ENCODE results near the gene XRCC3. TPM values are rescaled to one million over a fixed set of nuclear protein-coding genes. Genes with fewer than 3 reads are reported as not detected.

XRCC3 gene
- total RNA-seq, 1 experiment from 2014 or later = 36.8 TPM

- Histone ChIP-seq H3K36me3 (ENCODE audit: control insufficient read depth, insufficient read depth, low read length) (no peaks in the 10 kb centered on the region; the same call in 1 of the 2 replicates), H3K4me3 (ENCODE audit: low read depth in 2 of 2, low read length in 2 of 2) (no peak overlapping the region), H3K27me3 (ENCODE audit: control insufficient read depth, insufficient read depth, low read length) (no peaks in the 10 kb centered on the region), H3K27ac (ENCODE audit: low read length) (no peak overlapping the region), H3K4me1 (ENCODE audit: control insufficient read depth, insufficient read depth, low read length) (no peaks in the 10 kb centered on the region), H3K9me3 (ENCODE audit: control insufficient read depth, insufficient read depth, low read depth, low read length) (no peaks in the 10 kb centered on the region)
- ChIA-PET CTCF (interaction anchor here (0.5 kb wide), 1 partner anchor 204 kb away, joined by 3 read pairs; no protein-coding TSS in a partner anchor), POLR2A (no interaction called here)
- in situ Hi-C loops (cut with HindIII; ENCODE audit: low pct_unique_long_range_greater_than_20kb, low sequenced_read_pairs) (no loop called here), intact Hi-C loops (cut with micrococcal nuclease; ENCODE audit: unreplicated experiment) (no loop called here)
- TF ChIP-seq SIN3A (IDR thresholded peaks at IDR 0.05; ENCODE audit: borderline replicate concordance, insufficient read depth, low read depth, low read length) (no peak), POLR2AphosphoS5 (IDR thresholded peaks at IDR 0.05; ENCODE audit: low read depth, low read length) (no peak), CTCF (IDR thresholded peaks at IDR 0.05) (no peak), REST (IDR thresholded peaks at IDR 0.05; ENCODE audit: insufficient read depth in 1 of 2, low read depth in 2 of 2, low read length in 1 of 2) (no peak), TCF7L2 (IDR thresholded peaks at IDR 0.05; ENCODE audit: low read depth, low read length) (no peak)
- ATAC-seq = no peak
- BruUV-seq (replicated peaks) = TSS peak; percentile 53
- no peak for DNase-seq (ENCODE audit: low read depth, low spot score)
Measured at GRCh38 chr14:103729496-103730448, 14.5 kb upstream of the XRCC3 start.

GRCh38 chr14:103728721-103729120 lies 13.5 kb upstream of the XRCC3 start:
- H3K4me3 ChIP-seq (ENCODE audit: low read depth in 2 of 2, low read length in 2 of 2) = no peak overlapping the region
- CTCF ChIA-PET = no interaction called here
- no peak for TF ChIP-seq SIN3A (IDR thresholded peaks at IDR 0.05; ENCODE audit: borderline replicate concordance, insufficient read depth, low read depth, low read length)
- TF ChIP-seq REST (IDR thresholded peaks at IDR 0.05; ENCODE audit: insufficient read depth in 1 of 2, low read depth in 2 of 2, low read length in 1 of 2) = no peak
- no peak for TF ChIP-seq POLR2AphosphoS5 (IDR thresholded peaks at IDR 0.05; ENCODE audit: low read depth, low read length)
- no peak for TF ChIP-seq CTCF (IDR thresholded peaks at IDR 0.05)
- TF ChIP-seq TCF7L2 (IDR thresholded peaks at IDR 0.05; ENCODE audit: low read depth, low read length) = no peak
- POLR2A ChIA-PET = no interaction called here
- no peaks in the 10 kb centered on the region; the same call in 1 of the 2 replicates for H3K36me3 ChIP-seq (ENCODE audit: control insufficient read depth, insufficient read depth, low read length)
- in situ Hi-C loops (cut with HindIII; ENCODE audit: low pct_unique_long_range_greater_than_20kb, low sequenced_read_pairs) = no loop called here
- H3K9me3 ChIP-seq (ENCODE audit: control insufficient read depth, insufficient read depth, low read depth, low read length) = no peaks in the 10 kb centered on the region
- BruUV-seq (replicated peaks) = no TSS peak
- no peak overlapping the region for H3K27ac ChIP-seq (ENCODE audit: low read length)
- ATAC-seq (no peak), DNase-seq (ENCODE audit: low read depth, low spot score) (no peak)
- intact Hi-C loops (cut with micrococcal nuclease; ENCODE audit: unreplicated experiment) = no loop called here
- no peaks in the 10 kb centered on the region for H3K27me3 ChIP-seq (ENCODE audit: control insufficient read depth, insufficient read depth, low read length)
- no peaks in the 10 kb centered on the region for H3K4me1 ChIP-seq (ENCODE audit: control insufficient read depth, insufficient read depth, low read length)

Data from Panc1 (cell line).